Endodermal cell (in vitro differentiated cells): ENCODE results near the gene MTURN. TPM values are rescaled to one million over a fixed set of nuclear protein-coding genes. Genes with fewer than 3 reads are reported as not detected.

Experiments used
- DNase-seq: peaks from one replicate; pipeline ENCODE4 v3.0.0-alpha.2; 2017
- H3K27ac ChIP-seq: 2 replicates; pipeline ENCODE4 v1.5.1; 2013; ENCODE audit warnings: mild to moderate bottlenecking, low read depth, low read length, moderate library complexity
- H3K27me3 ChIP-seq: 2 replicates; pipeline ENCODE4 v1.6.1; 2013; ENCODE audit warnings: mild to moderate bottlenecking, low read length, moderate library complexity; ENCODE audit not compliant: insufficient read depth, control insufficient read depth, poor library complexity, severe bottlenecking
- H3K36me3 ChIP-seq: 2 replicates; pipeline ENCODE4 v1.7.0; 2013; ENCODE audit warnings: mild to moderate bottlenecking, low read length, moderate library complexity; ENCODE audit not compliant: control insufficient read depth, insufficient read depth
- H3K4me1 ChIP-seq: one replicate; pipeline ENCODE4 v1.7.0; 2013; ENCODE audit warnings: low read length; ENCODE audit not compliant: control insufficient read depth, insufficient read depth
- H3K4me3 ChIP-seq: 2 replicates; pipeline ENCODE4 v1.5.1; 2013; ENCODE audit warnings: mild to moderate bottlenecking, low read length, moderate library complexity
- H3K9ac ChIP-seq: 2 replicates; pipeline ENCODE4 v1.6.1; 2013; ENCODE audit warnings: mild to moderate bottlenecking, low read length, moderate library complexity; ENCODE audit not compliant: poor library complexity, severe bottlenecking; ENCODE audit errors: extremely low read depth
- H3K9me3 ChIP-seq: 2 replicates; pipeline ENCODE4 v1.6.1; 2013; ENCODE audit warnings: mild to moderate bottlenecking, low read length, moderate library complexity; ENCODE audit not compliant: control insufficient read depth
- H3K27ac Mint-ChIP-seq: 2 replicates; pipeline ENCODE4 v1.8.0; 2020; ENCODE audit warnings: mixed read lengths
- H3K27me3 Mint-ChIP-seq: 2 replicates; pipeline ENCODE4 v1.8.0; 2021; ENCODE audit warnings: mild to moderate bottlenecking, mixed read lengths; ENCODE audit not compliant: insufficient read depth
- H3K36me3 Mint-ChIP-seq: 2 replicates; pipeline ENCODE4 v1.8.0; 2020; ENCODE audit warnings: low read depth, mixed read lengths
- H3K4me1 Mint-ChIP-seq: 2 replicates; pipeline ENCODE4 v1.8.0; 2020; ENCODE audit warnings: mixed read lengths
- H3K4me3 Mint-ChIP-seq: 2 replicates; pipeline ENCODE4 v1.8.0; 2020; ENCODE audit warnings: mild to moderate bottlenecking, moderate library complexity, mixed read lengths
- H3K9me3 Mint-ChIP-seq: 2 replicates; pipeline ENCODE4 v1.8.0; 2020; ENCODE audit warnings: mild to moderate bottlenecking, mixed read lengths
- CTCF ChIP-seq: fragments of 200-600 bp; sonication (generic); conservative IDR thresholded peaks from 2 replicates; pipeline ENCODE4 v1.5.0; 2021; ENCODE audit warnings: antibody characterized with exemption, mild to moderate bottlenecking
- WGBS, 2 experiments: methylation state at CpG; one replicate each; pipeline versions ENCODE4 v1.1.5 to v1.1.7; 2013; ENCODE audit warnings: missing lambda C conversion rate in 2 of 2, mixed read lengths in 1 of 2; ENCODE audit not compliant: insufficient coverage in 1 of 2, insufficient read length in 1 of 2; 5-methylcytosine and 5-hydroxymethylcytosine counted together
- total RNA-seq, 2 donors: library from RNA; stranded (reverse); fragmentation: NEBNext Ultra II Directional in 1 of 2; extraction: Animal tissue kit (Norgen Biotek cat#: 25700) in 1 of 2; gene quantifications; 2 replicates in 1 of 2; 3 replicates in 1 of 2; pipeline ENCODE4 v1.2.1, GENCODE V29; 2021

The MTURN gene
- total RNA-seq, 2 donors from 2014 or later: 11.2 to 12.1 TPM

- peaks cover 10% of the 10 kb centered on the region for H3K4me1 Mint-ChIP-seq
- H3K4me3 Mint-ChIP-seq: no peak overlapping the region
- DNase-seq: no peak
- Histone ChIP-seq H3K27ac (no peak overlapping the region), H3K9ac (no peak overlapping the region), H3K4me3 (no peak overlapping the region), H3K27me3 (no peaks in the 10 kb centered on the region), H3K9me3 (no peaks in the 10 kb centered on the region), H3K4me1 (peaks cover 18% of the 10 kb centered on the region), H3K36me3 (peaks cover 5% of the 10 kb centered on the region)
- WGBS, 2 experiments: 88 to 92% methylated on average over 7 of the region's 7 CpGs
- H3K9me3 Mint-ChIP-seq: no peaks in the 10 kb centered on the region
- no peaks in the 10 kb centered on the region for H3K27me3 Mint-ChIP-seq
- peaks cover 11% of the 10 kb centered on the region for H3K36me3 Mint-ChIP-seq
- H3K27ac Mint-ChIP-seq: no peak overlapping the region
- no peak for TF ChIP-seq CTCF
Observed at GRCh38 chr7:30149640-30150272, 15.0 kb downstream of the MTURN start.

- Mint-ChIP-seq H3K4me3 (no peak overlapping the region), H3K27me3 (no peaks in the 10 kb centered on the region), H3K9me3 (no peaks in the 10 kb centered on the region), H3K36me3 (peaks cover 13% of the 10 kb centered on the region), H3K27ac (no peak overlapping the region), H3K4me1 (peaks cover 12% of the 10 kb centered on the region)
- Histone ChIP-seq H3K4me1 (peaks cover 13% of the 10 kb centered on the region), H3K27me3 (no peaks in the 10 kb centered on the region), H3K9ac (no peak overlapping the region), H3K9me3 (no peaks in the 10 kb centered on the region), H3K4me3 (no peak overlapping the region), H3K36me3 (peaks cover 5% of the 10 kb centered on the region), H3K27ac (no peak overlapping the region)
- DNase-seq: no peak
- 94 to 95% methylated on average over 5 of the region's 7 CpGs for WGBS, 2 experiments
- TF ChIP-seq CTCF: no peak
Observed at GRCh38 chr7:30150711-30151110, 15.9 kb downstream of the MTURN start.

- no peaks in the 10 kb centered on the region for H3K4me1 ChIP-seq
- TF ChIP-seq CTCF: no peak
- Mint-ChIP-seq H3K4me1 (peaks cover 10% of the 10 kb centered on the region), H3K27me3 (no peaks in the 10 kb centered on the region), H3K4me3 (no peak overlapping the region), H3K36me3 (peaks cover 15% of the 10 kb centered on the region), H3K9me3 (no peaks in the 10 kb centered on the region), H3K27ac (no peak overlapping the region)
- H3K4me3 ChIP-seq: no peak overlapping the region
- H3K27ac ChIP-seq: no peak overlapping the region
- WGBS, 2 experiments: 80 to 90% methylated on average over 3 to 9 of the region's 9 CpGs
- H3K9me3 ChIP-seq: no peaks in the 10 kb centered on the region
- DNase-seq: no peak
- H3K36me3 ChIP-seq: peaks cover 5% of the 10 kb centered on the region
- no peak overlapping the region for H3K9ac ChIP-seq
- no peaks in the 10 kb centered on the region for H3K27me3 ChIP-seq
Observed at GRCh38 chr7:30154111-30154587, 19.4 kb downstream of the MTURN start.
